Measurements from ENCODE around the gene PARP2. TPM values are rescaled to one million over a fixed set of nuclear protein-coding genes. Genes with fewer than 3 reads are reported as not detected.

Gene PARP2
- total and polyA plus RNA-seq, 9 of the 15 experiments (the other 6 are each of a cell fraction or from before 2014, with no cell fraction given): 19.7 to 50.5 (median 29.9) TPM

DNA sequence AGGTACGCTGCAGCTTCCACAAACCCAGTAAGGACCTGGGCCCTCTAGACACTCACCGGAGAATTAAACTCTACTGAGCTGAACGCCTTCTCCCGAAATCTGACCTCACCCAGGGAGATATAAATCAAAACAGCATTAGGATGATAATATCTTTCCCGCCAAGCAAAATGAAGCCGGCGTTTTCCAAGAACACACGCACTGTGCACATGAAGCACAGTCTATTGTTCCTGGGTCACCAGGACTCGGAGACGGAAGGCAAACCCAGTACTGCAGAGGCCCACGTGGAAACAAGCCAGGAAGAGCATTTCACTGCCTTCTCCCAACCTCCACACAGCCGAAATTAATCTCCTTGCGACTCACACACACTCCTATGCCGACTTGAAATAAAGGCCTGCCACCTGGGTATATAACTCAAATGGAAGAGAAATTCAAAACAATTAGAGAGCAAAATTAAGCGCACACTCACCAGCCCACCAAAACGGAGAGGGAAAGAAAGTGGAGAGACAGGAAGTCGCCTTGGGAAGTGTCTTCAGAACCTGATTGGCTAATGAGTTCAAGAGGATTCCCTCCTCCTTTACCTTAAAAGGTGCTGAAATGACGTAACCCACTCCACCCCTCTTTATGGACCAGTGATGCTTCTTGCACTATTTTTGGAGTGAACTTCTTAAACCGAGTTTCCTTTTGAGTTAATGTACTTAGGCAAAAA lies 10.5 kb upstream of the PARP2 start, which contains the start of gene CCNB1IP1 (continued):
- TF ChIP-seq MAX (CRISPR knock-in tag; IDR thresholded peaks at IDR 0.05) (peak; percentile 67), EP400 (IDR thresholded peaks at IDR 0.05) (peak; percentile 93), BRD9 (IDR thresholded peaks at IDR 0.05; ENCODE audit: low read depth, partially characterized antibody) (peak; percentile 35), FOXK1 (CRISPR knock-in tag; IDR thresholded peaks at IDR 0.05; ENCODE audit: borderline replicate concordance) (no peak), GTF2B (IDR thresholded peaks at IDR 0.05; ENCODE audit: extremely low read depth, insufficient read length) (peak; percentile 83), SRF (CRISPR knock-in tag; IDR thresholded peaks at IDR 0.05) (peak; percentile 76 to 98; a peak in 3 of 4 replicates), RBM25 (IDR thresholded peaks at IDR 0.05; ENCODE audit: low read depth, low read length, severe bottlenecking) (peak; percentile 75), TRIM24 (IDR thresholded peaks at IDR 0.05) (peak in 1 of 2 experiments; percentile 32; a peak in 1 of 4 replicates), E4F1 (CRISPR knock-in tag; IDR thresholded peaks at IDR 0.05; ENCODE audit: borderline replicate concordance) (no peak), CTBP1 (IDR thresholded peaks at IDR 0.05; ENCODE audit: borderline replicate concordance) (peak; percentile 27; the same call in 1 of the 2 replicates), ZNF449 (CRISPR knock-in tag; IDR thresholded peaks at IDR 0.05) (no peak), CREM (IDR thresholded peaks at IDR 0.05; ENCODE audit: low read depth) (peak; percentile 66), NFIC (IDR thresholded peaks at IDR 0.05) (peak; percentile 52; the same call in 1 of the 2 replicates), CXXC5 (CRISPR knock-in tag; IDR thresholded peaks at IDR 0.05) (no peak)
- TF ChIP-seq, protein P1, sequence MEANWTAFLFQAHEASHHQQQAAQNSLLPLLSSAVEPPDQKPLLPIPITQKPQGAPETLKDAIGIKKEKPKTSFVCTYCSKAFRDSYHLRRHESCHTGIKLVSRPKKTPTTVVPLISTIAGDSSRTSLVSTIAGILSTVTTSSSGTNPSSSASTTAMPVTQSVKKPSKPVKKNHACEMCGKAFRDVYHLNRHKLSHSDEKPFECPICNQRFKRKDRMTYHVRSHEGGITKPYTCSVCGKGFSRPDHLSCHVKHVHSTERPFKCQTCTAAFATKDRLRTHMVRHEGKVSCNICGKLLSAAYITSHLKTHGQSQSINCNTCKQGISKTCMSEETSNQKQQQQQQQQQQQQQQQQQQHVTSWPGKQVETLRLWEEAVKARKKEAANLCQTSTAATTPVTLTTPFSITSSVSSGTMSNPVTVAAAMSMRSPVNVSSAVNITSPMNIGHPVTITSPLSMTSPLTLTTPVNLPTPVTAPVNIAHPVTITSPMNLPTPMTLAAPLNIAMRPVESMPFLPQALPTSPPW (CRISPR knock-in tag; IDR thresholded peaks at IDR 0.05): no peak
- TF ChIP-seq, protein P2, sequence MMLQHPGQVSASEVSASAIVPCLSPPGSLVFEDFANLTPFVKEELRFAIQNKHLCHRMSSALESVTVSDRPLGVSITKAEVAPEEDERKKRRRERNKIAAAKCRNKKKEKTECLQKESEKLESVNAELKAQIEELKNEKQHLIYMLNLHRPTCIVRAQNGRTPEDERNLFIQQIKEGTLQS (IDR thresholded peaks at IDR 0.05): peak; percentile 95
- TF ChIP-seq, protein P2 (CRISPR knock-in tag; conservative IDR thresholded peaks at IDR 0.05): no peak
- TF ChIP-seq, protein P3, sequence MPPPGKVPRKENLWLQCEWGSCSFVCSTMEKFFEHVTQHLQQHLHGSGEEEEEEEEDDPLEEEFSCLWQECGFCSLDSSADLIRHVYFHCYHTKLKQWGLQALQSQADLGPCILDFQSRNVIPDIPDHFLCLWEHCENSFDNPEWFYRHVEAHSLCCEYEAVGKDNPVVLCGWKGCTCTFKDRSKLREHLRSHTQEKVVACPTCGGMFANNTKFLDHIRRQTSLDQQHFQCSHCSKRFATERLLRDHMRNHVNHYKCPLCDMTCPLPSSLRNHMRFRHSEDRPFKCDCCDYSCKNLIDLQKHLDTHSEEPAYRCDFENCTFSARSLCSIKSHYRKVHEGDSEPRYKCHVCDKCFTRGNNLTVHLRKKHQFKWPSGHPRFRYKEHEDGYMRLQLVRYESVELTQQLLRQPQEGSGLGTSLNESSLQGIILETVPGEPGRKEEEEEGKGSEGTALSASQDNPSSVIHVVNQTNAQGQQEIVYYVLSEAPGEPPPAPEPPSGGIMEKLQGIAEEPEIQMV (tag; conservative IDR thresholded peaks at IDR 0.05; ENCODE audit: low read depth): no peak

All from K562 (cell line).